PC-9 (cell line): ENCODE data around the gene AMDHD1.

Source experiments
- CTCF ChIP-seq: fragments of 200-600 bp; sonication (generic); conservative IDR thresholded peaks from 2 replicates; pipeline ENCODE4 v1.6.1; 2017; ENCODE audit warnings: mixed run types, antibody characterized with exemption, mild to moderate bottlenecking, moderate library complexity
- EZH2 ChIP-seq: fragments of 200-600 bp; sonication (generic); IDR thresholded peaks from 2 replicates; pipeline ENCODE4 v1.8.0; 2017; ENCODE audit warnings: antibody characterized with exemption, low read depth

GRCh38 chr12:95970905-95971304 lies 27.8 kb downstream of the AMDHD1 start:
- TF ChIP-seq CTCF (no peak), EZH2 (no peak)
